Esophagus squamous epithelium (tissue), 5 donors: ENCODE measurements around the gene MYO18A. TPM values are rescaled to one million over a fixed set of nuclear protein-coding genes. Genes with fewer than 3 reads are reported as not detected.

Experiments used
- DNase-seq: peaks from one replicate; lab custom pipeline; 2025; lab: John Stamatoyannopoulos, UW
- H3K27ac ChIP-seq, 4 donors: fragments of 200-600 bp; sonication (generic); one replicate each; pipeline ENCODE4 v1.5.1; 2016 to 2019; ENCODE audit warnings: mild to moderate bottlenecking in 1 of 4
- H3K27me3 ChIP-seq, 4 donors: fragments of 200-600 bp; sonication (generic); 1 replicate in 3 of 4; 2 replicates in 1 of 4; pipeline versions ENCODE4 v1.5.1 to v1.6.0; 2017 to 2021; ENCODE audit warnings: antibody characterized with exemption in 1 of 4
- H3K36me3 ChIP-seq, 3 donors: fragments of 200-600 bp; sonication (generic); one replicate each; pipeline ENCODE4 v1.5.1; 2016 to 2019
- H3K4me1 ChIP-seq, 3 donors: fragments of 200-600 bp; sonication (generic); one replicate each; pipeline ENCODE4 v1.5.1; 2017 to 2019
- H3K4me3 ChIP-seq, 4 donors: fragments of 200-600 bp; sonication (generic); 1 replicate in 3 of 4; 2 replicates in 1 of 4; pipeline ENCODE4 v1.5.1; 2016 to 2019; ENCODE audit warnings: mild to moderate bottlenecking in 2 of 4, moderate library complexity in 1 of 4
- H3K9me3 ChIP-seq, 3 donors: fragments of 200-600 bp; sonication (generic); one replicate each; pipeline ENCODE4 v1.5.1; 2016 to 2019
- CTCF ChIP-seq, 6 experiments: fragments of 450-650 bp in 4 of 6; fragments of 200-600 bp in 2 of 6; sonication (generic) in 2 of 6; IDR thresholded peaks; one replicate each; pipeline ENCODE4 v1.5.1; 2016 to 2019; ENCODE audit warnings: antibody characterized with exemption in 6 of 6, mild to moderate bottlenecking in 4 of 6, moderate library complexity in 4 of 6
- POLR2A ChIP-seq, 4 donors: fragments of 450-650 bp; IDR thresholded peaks; one replicate each; pipeline ENCODE4 v1.6.1; 2017; ENCODE audit warnings: antibody characterized with exemption in 4 of 4, mild to moderate bottlenecking in 4 of 4, moderate library complexity in 3 of 4
- WGBS, 2 donors: methylation state at CpG; one replicate each; pipeline ENCODE4 v1.1.5; 2018; 5-methylcytosine and 5-hydroxymethylcytosine counted together
- intact Hi-C: fragments of 100-400 bp; cut with DNase I; formaldehyde crosslinking; loops from one replicate; pipeline ENCODE4 v1.15.0; 2022
- total RNA-seq, 4 donors: library from RNA; depleted of rRNA; stranded (reverse); fragments of >200 nt; gene quantifications; one replicate each; pipeline ENCODE4 v1.1.0, GENCODE V29; 2016
- donor health status: DM: yes; HTN: yes; CAD: no.

The MYO18A gene
- total RNA-seq, 4 donors from 2014 or later, result 44.0 to 74.9 (median 68.5) TPM

- intact Hi-C loops, result no loop called here
- H3K27me3 ChIP-seq, result peaks cover 0 to 25% (median 0%) of the 10 kb centered on the region in 4 donors
- TF ChIP-seq POLR2A (IDR thresholded peaks at IDR 0.05) (no peak), CTCF (IDR thresholded peaks at IDR 0.05) (no peak)
- no peak for DNase-seq
- WGBS, 2 donors, result 77 to 89% methylated on average over 8 to 12 of the region's 12 CpGs
- H3K27ac ChIP-seq, result no peak overlapping the region
- H3K4me3 ChIP-seq, result no peak overlapping the region
- H3K4me1 ChIP-seq, result no peaks in the 10 kb centered on the region
- no peaks in the 10 kb centered on the region for H3K36me3 ChIP-seq
- no peaks in the 10 kb centered on the region for H3K9me3 ChIP-seq
Observed at GRCh38 chr17:29051194-29051593, 129.0 kb downstream of the MYO18A start.

GRCh38 chr17:29050176-29050575, 130.0 kb downstream of the MYO18A start:
- Histone ChIP-seq H3K4me3 (no peak overlapping the region), H3K36me3 (no peaks in the 10 kb centered on the region), H3K9me3 (no peaks in the 10 kb centered on the region), H3K27ac (no peak overlapping the region), H3K4me1 (no peaks in the 10 kb centered on the region), H3K27me3 (peaks cover 0 to 18% (median 0%) of the 10 kb centered on the region in 4 donors)
- intact Hi-C loops, result no loop called here
- TF ChIP-seq CTCF (IDR thresholded peaks at IDR 0.05) (no peak), POLR2A (IDR thresholded peaks at IDR 0.05) (no peak)
- WGBS, 2 donors, result 76 to 83% methylated on average over 5 of the region's 5 CpGs
- no peak for DNase-seq

- intact Hi-C loops, result no loop called here
- H3K9me3 ChIP-seq, result no peaks in the 10 kb centered on the region
- WGBS, 2 donors, result 48 to 81% methylated on average over 3 to 11 of the region's 11 CpGs
- H3K27ac ChIP-seq, result no peak overlapping the region
- H3K4me3 ChIP-seq, result no peak overlapping the region
- H3K36me3 ChIP-seq, result no peaks in the 10 kb centered on the region
- no peaks in the 10 kb centered on the region for H3K4me1 ChIP-seq
- TF ChIP-seq POLR2A (IDR thresholded peaks at IDR 0.05) (no peak), CTCF (IDR thresholded peaks at IDR 0.05) (no peak)
- H3K27me3 ChIP-seq, result peaks cover 0 to 18% (median 0%) of the 10 kb centered on the region in 4 donors
- no peak for DNase-seq
Observed at GRCh38 chr17:29049541-29050145, 130.6 kb downstream of the MYO18A start.

GRCh38 chr17:29048440-29049368, 131.5 kb downstream of the MYO18A start:
- 64 to 76% methylated on average over 6 to 9 of the region's 10 CpGs for WGBS, 2 donors
- peaks cover 0 to 18% (median 0%) of the 10 kb centered on the region in 4 donors for H3K27me3 ChIP-seq
- DNase-seq, result no peak
- no peaks in the 10 kb centered on the region for H3K36me3 ChIP-seq
- H3K27ac ChIP-seq, result no peak overlapping the region
- no peaks in the 10 kb centered on the region for H3K4me1 ChIP-seq
- TF ChIP-seq POLR2A (IDR thresholded peaks at IDR 0.05) (no peak), CTCF (IDR thresholded peaks at IDR 0.05) (no peak)
- intact Hi-C loops, result no loop called here
- H3K4me3 ChIP-seq, result no peak overlapping the region
- H3K9me3 ChIP-seq, result no peaks in the 10 kb centered on the region

- H3K9me3 ChIP-seq, result no peaks in the 10 kb centered on the region
- no peak for TF ChIP-seq POLR2A (IDR thresholded peaks at IDR 0.05)
- no peak for TF ChIP-seq CTCF (IDR thresholded peaks at IDR 0.05)
- peaks cover 4 to 12% (median 8%) of the 10 kb centered on the region in 3 donors for H3K4me1 ChIP-seq
- H3K36me3 ChIP-seq, result no peaks in the 10 kb centered on the region
- intact Hi-C loops, result no loop called here
- no peak overlapping the region for H3K27ac ChIP-seq
- 74 to 83% methylated on average over 4 to 5 of the region's 5 CpGs for WGBS, 2 donors
- no peak for DNase-seq
- H3K4me3 ChIP-seq, result no peak overlapping the region
- H3K27me3 ChIP-seq, result peaks cover 0 to 18% (median 0%) of the 10 kb centered on the region in 4 donors
Observed at GRCh38 chr17:29046473-29046839, 133.7 kb downstream of the MYO18A start.
